Testis (tissue), 2 donors: ENCODE measurements around the gene HNRNPH1.
"Not testable (repeated sequence)": the region's sequence is repeated elsewhere in the genome, so short reads cannot be mapped to it uniquely, and the experiment has no call there.

Experiments used
- CTCF ChIP-seq, 3 experiments: fragments of 450-650 bp in 2 of 3; fragments of 200-600 bp in 1 of 3; sonication (generic) in 1 of 3; IDR thresholded peaks; one replicate each; pipeline ENCODE4 v1.5.1; 2016 to 2019; ENCODE audit warnings: antibody characterized with exemption in 3 of 3, mild to moderate bottlenecking in 2 of 3, moderate library complexity in 1 of 3
- POLR2A ChIP-seq: fragments of 450-650 bp; IDR thresholded peaks from one replicate; pipeline ENCODE4 v1.6.1; 2017; ENCODE audit warnings: antibody characterized with exemption, mild to moderate bottlenecking, moderate library complexity

- TF ChIP-seq CTCF (IDR thresholded peaks at IDR 0.05); POLR2A: not testable (repeated sequence)
Observed at GRCh38 chr5:179650245-179650644, 26.8 kb upstream of the HNRNPH1 start.
